Posterior vena cava (tissue), 2 donors: Measurements from ENCODE around the gene MS4A12. TPM values are rescaled to one million over a fixed set of nuclear protein-coding genes. Genes with fewer than 3 reads are reported as not detected.
"Not testable (repeated sequence)": the region's sequence is repeated elsewhere in the genome, so short reads cannot be mapped to it uniquely, and the experiment has no call there.

Experiments
- DNase-seq: peaks from one replicate; pipeline ENCODE4 v3.0.0-alpha.2; 2020; ENCODE audit warnings: low spot score
- intact Hi-C, 2 donors: fragments of 100-400 bp; cut with DNase I; formaldehyde crosslinking; loops; one replicate each; pipeline versions ENCODE4 v1.14.1 to v1.14.2; 2022 to 2023
- long read RNA-seq, 2 donors: library from polyadenylated mRNA; unstranded; transcript quantifications; one replicate each; pipeline ENCODE4 v2.0.0, GENCODE V29; 2020 to 2021
- total RNA-seq, 2 donors: library from RNA; stranded (reverse); fragmentation: NEBNext Ultra II Directional; extraction: Animal tissue kit (Norgen Biotek cat#: 25700); gene quantifications; one replicate each; pipeline ENCODE4 v1.2.1, GENCODE V29; 2021
- donor health status: DM: yes; HTN: yes; CAD: no.
- donor health status: DM: yes; HTN: yes; CAD: no.

MS4A12 gene
- not detected for total RNA-seq
- long read RNA-seq, donor 1, result 0 reads
- long read RNA-seq, donor 2, result 0 reads

DNA sequence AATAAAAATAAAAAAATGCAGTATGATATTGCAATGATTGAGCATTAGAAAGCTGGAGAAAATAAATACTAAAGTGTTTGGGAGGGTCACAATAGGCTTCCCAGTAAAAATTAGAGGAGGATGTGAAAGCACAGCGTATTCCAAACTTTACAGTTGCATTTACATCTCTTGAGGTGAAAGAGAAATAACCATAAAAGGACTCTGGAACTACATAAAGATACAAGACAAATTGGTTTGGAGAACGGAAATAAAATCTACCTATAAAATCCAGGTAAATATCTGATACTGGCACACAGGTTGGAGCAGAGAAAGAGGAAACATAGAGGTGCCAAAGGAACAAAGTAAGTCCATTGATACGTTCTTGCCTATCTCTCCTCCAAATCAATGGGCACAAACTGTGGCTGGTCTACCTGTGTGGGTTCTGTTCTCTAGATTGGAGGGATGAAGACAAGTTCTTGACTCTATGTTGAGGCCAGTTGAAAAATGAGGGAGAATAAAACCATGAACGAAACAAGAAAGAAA lies at the start of gene MS4A12:
Gene MS4A12, plus strand, starts transcription at position 291 of the 522 bp plus-strand sequence. CDS start 4,541 bp downstream, outside the sequence.
- no peak for DNase-seq
- intact Hi-C loops, result no loop called here

DNA sequence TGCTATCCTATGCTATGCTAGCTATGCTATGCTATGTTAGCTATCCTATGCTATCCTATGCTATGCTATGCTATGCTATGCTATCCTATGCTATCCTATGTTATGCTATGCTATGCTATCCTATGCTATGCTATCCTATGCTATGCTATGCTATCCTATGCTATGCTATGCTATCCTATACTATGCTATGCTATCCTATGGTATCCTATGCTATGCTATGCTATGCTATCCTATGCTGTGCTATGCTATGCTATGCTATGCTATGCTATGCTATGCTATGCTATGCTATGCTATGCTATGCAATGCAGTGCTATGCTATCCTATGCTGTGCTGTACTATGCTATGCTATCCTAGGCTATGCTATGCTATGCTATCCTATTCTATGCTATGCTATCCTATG lies 45.5 kb upstream of the MS4A12 start:
- intact Hi-C loops, result no loop called here
- no peak for DNase-seq

DNA sequence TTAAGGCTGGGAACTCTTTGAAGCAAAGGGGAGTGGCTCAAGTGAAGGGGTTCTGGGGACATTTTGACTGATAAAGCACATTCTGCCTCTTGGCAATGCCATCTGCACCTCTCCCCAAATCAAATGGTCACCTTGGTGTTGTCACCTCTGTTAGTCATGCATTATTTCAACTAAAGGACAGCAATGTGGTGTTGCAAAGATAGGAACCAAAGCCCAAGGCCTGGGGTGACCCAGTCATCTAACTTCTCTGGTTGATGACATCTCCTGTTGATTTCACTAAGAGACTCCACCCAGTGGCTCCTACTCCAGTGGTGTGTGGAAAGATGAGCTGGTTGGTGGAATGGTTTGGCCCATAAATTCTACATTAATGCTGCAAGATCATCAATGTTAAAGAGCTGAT lies 44.7 kb upstream of the MS4A12 start:
- intact Hi-C loops, result no loop called here
- no peak for DNase-seq

DNA sequence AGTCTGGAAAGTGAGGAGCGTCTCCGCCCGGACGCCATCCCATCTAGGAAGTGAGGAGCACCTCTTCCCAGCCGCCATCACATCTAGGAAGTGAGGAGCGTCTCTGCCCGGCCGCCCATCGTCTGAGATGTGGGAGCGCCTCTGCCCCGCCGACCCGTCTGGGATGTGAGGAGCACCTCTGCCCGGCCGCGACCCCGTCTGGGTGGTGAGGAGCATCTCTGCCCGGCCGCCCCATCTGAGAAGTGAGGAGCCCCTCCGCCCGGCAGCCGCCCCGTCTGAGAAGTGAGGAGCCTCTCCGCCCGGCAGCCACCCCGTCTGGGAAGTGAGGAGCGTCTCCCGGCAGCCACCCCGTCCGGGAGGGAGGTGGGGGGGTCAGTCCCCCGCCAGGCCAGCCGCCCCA lies 41.4 kb upstream of the MS4A12 start:
- DNase-seq, intact Hi-C loops: not testable (repeated sequence)

DNA sequence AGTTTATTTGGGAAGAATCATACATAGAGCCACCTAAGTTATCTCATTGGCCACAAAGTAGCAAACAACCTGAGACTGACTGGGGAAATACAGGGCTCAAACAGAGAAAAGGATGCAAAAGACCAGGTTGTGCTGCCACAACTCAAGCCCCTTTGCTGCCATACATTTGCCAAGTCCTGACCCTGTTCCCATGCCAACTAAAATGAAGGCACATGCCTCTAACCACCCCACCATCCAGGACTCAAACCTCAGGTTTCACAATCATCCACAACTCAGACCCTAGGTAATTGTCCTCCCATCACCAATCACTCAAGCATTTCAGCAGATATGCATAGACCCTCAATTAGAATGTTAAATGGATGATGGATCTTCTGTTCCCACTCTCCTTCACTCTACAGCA lies 38.4 kb upstream of the MS4A12 start:
- intact Hi-C loops, result no loop called here
- DNase-seq, result no peak

DNA sequence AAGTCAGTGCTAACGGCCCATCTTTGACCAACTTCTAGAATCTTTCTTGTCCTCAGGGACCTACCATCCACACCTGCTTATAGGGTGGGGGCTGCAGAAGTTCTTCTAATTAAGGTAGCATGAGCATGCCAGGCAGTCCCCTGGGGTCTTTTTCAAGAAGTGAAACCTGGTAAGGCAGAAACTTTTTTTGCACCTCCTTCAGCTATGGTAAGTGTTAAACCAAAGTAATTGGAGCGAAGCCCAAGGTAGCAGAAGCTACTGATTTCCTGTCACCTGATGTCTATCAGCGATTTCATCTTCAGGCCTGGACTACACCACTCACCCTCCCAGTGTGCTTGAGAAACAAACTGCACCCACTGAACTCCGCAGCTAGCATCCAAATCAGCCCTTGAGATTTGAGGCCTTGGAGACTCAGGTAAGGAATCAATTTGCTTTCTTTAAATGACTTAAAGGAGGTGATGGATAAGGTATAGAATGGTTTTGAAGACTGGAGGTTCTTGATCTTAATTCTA lies 37.0 kb upstream of the MS4A12 start, which contains the start of gene MS4A1:
Gene MS4A1, plus strand, starts transcription at position 317 of the 512 bp plus-strand sequence. CDS start 6,528 bp downstream, outside the sequence.
- intact Hi-C loops, result no loop called here
- DNase-seq, result no peak

GRCh38 chr11:60457576-60457975 lies 35.0 kb upstream of the MS4A12 start:
- intact Hi-C loops, result no loop called here
- DNase-seq, result no peak

DNA sequence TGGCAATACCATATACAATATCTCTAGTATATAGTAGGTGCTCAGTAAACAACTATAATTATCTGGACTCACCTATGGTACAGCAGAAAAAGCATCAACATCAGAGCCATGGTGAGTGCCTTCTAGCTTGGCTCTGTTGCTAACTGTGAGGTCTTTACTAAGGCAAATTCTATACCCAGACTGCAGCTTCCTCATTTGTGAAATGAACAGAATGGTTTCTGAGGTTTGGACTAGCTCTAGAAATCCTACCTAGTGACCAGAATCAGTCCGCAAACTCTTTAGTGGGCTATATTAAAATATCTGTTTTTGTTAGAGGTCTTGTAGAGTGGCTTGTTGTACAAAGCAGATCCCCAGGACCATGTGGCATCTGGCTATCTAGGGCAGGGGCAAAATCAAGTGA lies 33.2 kb upstream of the MS4A12 start:
- intact Hi-C loops, result no loop called here

DNA sequence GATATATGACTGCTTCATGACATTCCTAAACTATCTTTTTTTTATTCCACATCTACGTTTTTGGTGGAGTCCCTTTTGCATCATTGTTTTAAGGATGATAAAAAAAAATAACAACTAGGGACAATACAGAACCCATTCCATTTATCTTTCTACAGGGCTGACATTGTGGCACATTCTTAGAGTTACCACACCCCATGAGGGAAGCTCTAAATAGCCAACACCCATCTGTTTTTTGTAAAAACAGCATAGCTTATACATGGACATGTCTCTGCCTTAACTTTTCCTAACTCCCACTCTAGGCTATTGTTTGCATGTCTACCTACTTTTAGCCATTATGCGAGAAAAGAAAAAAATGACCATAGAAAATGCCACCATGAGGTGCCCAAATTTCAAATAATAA lies 23.7 kb upstream of the MS4A12 start:
- DNase-seq, result no peak
- intact Hi-C loops, result no loop called here

More for the DNA sequence above, 33.2 kb upstream of the MS4A12 start:
- DNase-seq, result no peak

DNA sequence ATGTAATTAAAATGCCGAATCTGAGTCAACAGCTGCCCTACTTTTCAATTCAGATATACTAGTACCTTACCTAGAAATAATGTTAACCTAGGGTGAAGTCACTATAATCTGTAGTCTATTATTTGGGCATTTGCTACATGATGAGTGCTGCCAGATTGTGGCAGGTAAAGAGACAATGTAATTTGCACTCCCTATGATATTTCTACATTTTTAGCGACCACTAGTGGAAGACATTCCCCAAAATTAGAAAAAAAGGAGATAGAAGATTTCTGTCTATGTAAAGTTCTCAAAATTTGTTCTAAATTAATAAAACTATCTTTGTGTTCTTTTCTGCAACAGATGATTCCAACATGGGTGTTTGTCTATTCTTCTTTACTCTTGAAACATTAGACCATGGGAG lies 22.9 kb upstream of the MS4A12 start:
- intact Hi-C loops, result no loop called here
- no peak for DNase-seq

DNA sequence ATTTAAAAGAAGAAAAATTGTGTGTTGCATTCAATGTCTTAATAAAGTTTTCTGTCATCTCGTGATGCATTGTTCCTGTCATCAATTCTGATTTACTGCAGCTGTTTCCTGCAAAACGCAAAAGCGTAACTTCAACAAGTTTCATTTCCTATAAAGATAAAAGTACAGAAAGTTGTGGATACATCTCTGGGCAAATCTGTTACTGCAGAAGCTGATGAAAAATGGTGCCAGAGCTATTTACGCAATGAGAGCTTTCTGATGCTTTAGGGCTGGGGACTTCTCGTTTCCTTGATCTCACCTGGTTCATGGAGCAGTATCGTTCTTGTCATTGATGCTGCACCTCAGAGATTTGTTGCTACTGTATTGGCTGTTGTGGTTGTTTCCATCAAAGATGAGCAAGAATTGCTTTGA lies 15.5 kb upstream of the MS4A12 start:
- no peak for DNase-seq
- intact Hi-C loops, result no loop called here

DNA sequence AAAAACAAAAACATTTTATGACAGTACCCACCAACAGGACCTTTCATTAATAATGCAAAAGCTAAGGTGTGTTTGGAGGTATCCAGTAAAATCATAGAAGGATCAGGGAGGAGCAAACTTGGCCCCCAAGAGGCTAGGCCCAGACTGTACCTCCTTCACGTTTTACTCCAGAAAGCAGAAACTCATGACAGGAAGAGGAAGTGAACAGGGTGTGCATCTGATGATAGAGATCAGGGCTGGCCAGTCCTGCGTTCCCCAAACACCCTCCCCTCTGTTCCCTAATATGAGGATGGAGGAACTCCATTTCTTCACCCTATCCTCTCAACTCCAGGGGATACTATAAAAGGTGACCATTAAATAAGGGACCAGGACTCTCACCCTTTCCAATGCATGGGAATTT lies 10.2 kb upstream of the MS4A12 start:
- intact Hi-C loops, result no loop called here

GRCh38 chr11:60485987-60486386 lies 6.6 kb upstream of the MS4A12 start:
- intact Hi-C loops, result no loop called here
- DNase-seq, result no peak

More for the DNA sequence above, 10.2 kb upstream of the MS4A12 start:
- no peak for DNase-seq

DNA sequence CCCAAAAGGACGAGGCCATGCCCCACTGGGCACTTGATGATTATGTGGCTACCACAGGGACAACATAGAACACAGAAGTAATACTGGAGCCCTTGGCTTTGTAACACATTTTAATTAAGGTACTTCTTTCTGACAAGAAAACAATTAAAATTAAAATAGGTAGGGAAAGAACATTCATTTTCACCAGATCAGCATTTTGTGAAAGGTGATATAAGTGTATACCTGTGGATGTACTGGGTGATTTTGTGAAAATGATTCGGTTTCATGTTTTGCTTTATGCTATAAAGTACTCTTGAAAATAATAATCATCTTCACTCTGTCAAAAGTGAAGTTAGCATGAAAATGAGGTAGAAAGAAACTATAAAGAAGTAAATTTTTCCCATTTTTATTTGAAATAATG lies 876 bp downstream of the MS4A12 start:
- intact Hi-C loops, result no loop called here
- no peak for DNase-seq

GRCh38 chr11:60498399-60498798 lies 5.8 kb downstream of the MS4A12 start:
- no peak for DNase-seq
- intact Hi-C loops, result no loop called here

- DNase-seq, result no peak
- intact Hi-C loops, result no loop called here
Measured at GRCh38 chr11:60498853-60499252, 6.3 kb downstream of the MS4A12 start.

GRCh38 chr11:60500276-60500910 lies 7.8 kb downstream of the MS4A12 start:
- intact Hi-C loops, result no loop called here
- no peak for DNase-seq

- intact Hi-C loops, result no loop called here
- no peak for DNase-seq
Measured at GRCh38 chr11:60502221-60502775, 9.7 kb downstream of the MS4A12 start.

GRCh38 chr11:60504219-60504905 lies 11.8 kb downstream of the MS4A12 start:
- DNase-seq, result no peak
- intact Hi-C loops, result no loop called here

- intact Hi-C loops, result not testable (repeated sequence)
Measured at GRCh38 chr11:60509609-60510008, 17.0 kb downstream of the MS4A12 start.

More at GRCh38 chr11:60509609-60510008, 17.0 kb downstream of the MS4A12 start:
- DNase-seq, result peak; percentile 66
